NCI-H526 (cell line): ENCODE results near the gene HOXA9.

Experiments used
- DNase-seq, 2 experiments: peaks; one replicate each; lab custom pipeline; 2025; lab: John Stamatoyannopoulos, UW

HOXA9 gene

GRCh38 chr7:27188386-27189294 lies 23.3 kb upstream of the HOXA9 start:
- no peak for DNase-seq

- no peak for DNase-seq
Observed at GRCh38 chr7:27187475-27188385, 22.4 kb upstream of the HOXA9 start.

GRCh38 chr7:27186668-27187474 lies 21.5 kb upstream of the HOXA9 start:
- DNase-seq = no peak

GRCh38 chr7:27185854-27186667 lies 20.7 kb upstream of the HOXA9 start:
- peak in 1 of 2 experiments; percentile 40 for DNase-seq

GRCh38 chr7:27185013-27185853 lies 19.9 kb upstream of the HOXA9 start, which contains the start of gene HOXA11:
TSS of gene HOXA11 (minus strand) at chr7:27185232. CDS start at chr7:27185144, 88 bp downstream.
- DNase-seq = peak in 1 of 2 experiments; percentile 75

GRCh38 chr7:27184337-27185012 lies 19.1 kb upstream of the HOXA9 start:
- DNase-seq = peak in 1 of 2 experiments; percentile 75

- peak in 1 of 2 experiments; percentile 56 for DNase-seq
Observed at GRCh38 chr7:27183682-27184336, 18.5 kb upstream of the HOXA9 start.

- peak in 1 of 2 experiments; percentile 69 for DNase-seq
Observed at GRCh38 chr7:27182861-27183681, 17.7 kb upstream of the HOXA9 start.

GRCh38 chr7:27182285-27182841 lies 17.0 kb upstream of the HOXA9 start:
- peak in 1 of 2 experiments; percentile 53 for DNase-seq

- DNase-seq = no peak
Observed at GRCh38 chr7:27181795-27182275, 16.5 kb upstream of the HOXA9 start.

- DNase-seq = peak in 1 of 2 experiments; percentile 37
Observed at GRCh38 chr7:27180431-27181420, 15.4 kb upstream of the HOXA9 start.

GRCh38 chr7:27179503-27180430 lies 14.4 kb upstream of the HOXA9 start:
- DNase-seq = peak; percentile 91 to 96

- DNase-seq = peak in 1 of 2 experiments; percentile 50
Observed at GRCh38 chr7:27179030-27179429, 13.7 kb upstream of the HOXA9 start.

- DNase-seq = peak in 1 of 2 experiments; percentile 73
Observed at GRCh38 chr7:27178366-27178765, 13.0 kb upstream of the HOXA9 start.
